Astrocyte (in vitro differentiated cells and primary cell): ENCODE results near the gene MCM8. TPM values are rescaled to one million over a fixed set of nuclear protein-coding genes. Genes with fewer than 3 reads are reported as not detected.

Source experiments
- DNase-seq: peaks from one replicate; pipeline ENCODE4 v3.0.0-alpha.2; 2010; ENCODE audit warnings: low read depth
- FAIRE-seq: peaks from 2 replicates; lab custom pipeline; 2011; peaks lifted over from hg19 to GRCh38; lab: Jason Lieb, UNC
- H2AFZ ChIP-seq: 2 replicates; pipeline ENCODE4 v1.6.0; 2012; ENCODE audit warnings: low read depth, low read length, inconsistent platforms
- H3K27ac ChIP-seq: 2 replicates; pipeline ENCODE4 v1.5.1; 2011; ENCODE audit warnings: low read depth, low read length, inconsistent platforms
- H3K27me3 ChIP-seq: 2 replicates; pipeline ENCODE4 v1.6.0; 2011; ENCODE audit warnings: low read length, inconsistent platforms; ENCODE audit not compliant: insufficient read depth
- H3K36me3 ChIP-seq: 2 replicates; pipeline ENCODE4 v1.5.1; 2011; ENCODE audit warnings: low read length, inconsistent platforms; ENCODE audit not compliant: insufficient read depth
- H3K4me1 ChIP-seq: 2 replicates; pipeline ENCODE4 v1.5.1; 2011; ENCODE audit warnings: low read length, inconsistent platforms; ENCODE audit not compliant: insufficient read depth
- H3K4me2 ChIP-seq: 2 replicates; pipeline ENCODE4 v1.6.0; 2012; ENCODE audit warnings: low read length, inconsistent platforms
- H3K4me3 ChIP-seq: 2 replicates; pipeline ENCODE4 v1.5.1; 2011; ENCODE audit warnings: low read depth, mild to moderate bottlenecking, low read length, inconsistent platforms; ENCODE audit not compliant: insufficient read depth
- H3K79me2 ChIP-seq: 2 replicates; pipeline ENCODE4 v1.6.0; 2012; ENCODE audit warnings: mild to moderate bottlenecking, low read length, inconsistent platforms; ENCODE audit not compliant: insufficient read depth
- H3K9ac ChIP-seq: 2 replicates; pipeline ENCODE4 v1.6.0; 2012; ENCODE audit warnings: mild to moderate bottlenecking, low read length, inconsistent platforms
- H3K9me3 ChIP-seq: 2 replicates; pipeline ENCODE4 v1.5.1; 2012; ENCODE audit warnings: low read depth, mild to moderate bottlenecking, low read length, inconsistent platforms; ENCODE audit not compliant: insufficient read depth
- H4K20me1 ChIP-seq: 2 replicates; pipeline ENCODE4 v1.6.0; 2012; ENCODE audit warnings: low read length, inconsistent platforms; ENCODE audit not compliant: insufficient read depth
- H3K27ac Mint-ChIP-seq: one replicate; pipeline ENCODE4 v1.8.0; 2021; ENCODE audit warnings: mild to moderate bottlenecking, mixed read lengths; ENCODE audit not compliant: unreplicated experiment
- H3K27me3 Mint-ChIP-seq: one replicate; pipeline ENCODE4 v1.8.0; 2021; ENCODE audit warnings: low read depth, mixed read lengths; ENCODE audit not compliant: unreplicated experiment
- H3K36me3 Mint-ChIP-seq: one replicate; pipeline ENCODE4 v1.8.0; 2021; ENCODE audit warnings: low read depth, mixed read lengths; ENCODE audit not compliant: unreplicated experiment
- H3K4me1 Mint-ChIP-seq: one replicate; pipeline ENCODE4 v1.8.0; 2021; ENCODE audit warnings: low read depth, mixed read lengths; ENCODE audit not compliant: unreplicated experiment
- H3K4me3 Mint-ChIP-seq: one replicate; pipeline ENCODE4 v1.8.0; 2021; ENCODE audit warnings: mild to moderate bottlenecking, moderate library complexity, mixed read lengths; ENCODE audit not compliant: unreplicated experiment
- H3K9me3 Mint-ChIP-seq: one replicate; pipeline ENCODE4 v1.8.0; 2021; ENCODE audit warnings: mild to moderate bottlenecking, mixed read lengths; ENCODE audit not compliant: unreplicated experiment
- CTCF ChIP-seq: IDR thresholded peaks from 2 replicates; pipeline ENCODE4 v1.5.1; 2011; ENCODE audit warnings: low read depth, mild to moderate bottlenecking, inconsistent platforms, low read length, moderate library complexity; ENCODE audit not compliant: insufficient read depth
- EZH2 ChIP-seq: IDR thresholded peaks from 2 replicates; pipeline ENCODE4 v1.6.1; 2012; ENCODE audit warnings: mild to moderate bottlenecking, low read length, inconsistent platforms; ENCODE audit not compliant: insufficient read depth
- total RNA-seq: library from RNA; stranded (reverse); gene quantifications from 2 replicates; pipeline ENCODE4 v1.2.1, GENCODE V29; 2021

Gene MCM8
- total RNA-seq, 1 donor from 2014 or later = 5.7 TPM

- Mint-ChIP-seq H3K27ac (no peak overlapping the region), H3K27me3 (no peaks in the 10 kb centered on the region), H3K4me3 (no peak overlapping the region), H3K36me3 (peaks cover 8% of the 10 kb centered on the region), H3K9me3 (no peaks in the 10 kb centered on the region), H3K4me1 (peaks cover 12% of the 10 kb centered on the region)
- no peaks in the 10 kb centered on the region for H3K27me3 ChIP-seq
- no peaks in the 10 kb centered on the region for H3K9me3 ChIP-seq
- no peak overlapping the region for H3K27ac ChIP-seq
- no peak overlapping the region for H3K9ac ChIP-seq
- no peak overlapping the region for H2AFZ ChIP-seq
- peaks cover 9% of the 10 kb centered on the region for H3K79me2 ChIP-seq
- no peaks in the 10 kb centered on the region for H3K4me1 ChIP-seq
- FAIRE-seq = no peak
- TF ChIP-seq EZH2 = no peak
- TF ChIP-seq CTCF = no peak
- peaks cover 37% of the 10 kb centered on the region for H3K36me3 ChIP-seq
- H3K4me2 ChIP-seq = no peak overlapping the region
- H3K4me3 ChIP-seq = no peak overlapping the region
- peak; percentile 60 for DNase-seq
- peaks cover 48% of the 10 kb centered on the region for H4K20me1 ChIP-seq
Measured at GRCh38 chr20:6034134-6034969, 83.9 kb downstream of the MCM8 start.

- no peaks in the 10 kb centered on the region for H3K9me3 ChIP-seq
- DNase-seq = no peak
- H3K9ac ChIP-seq = no peak overlapping the region
- no peak overlapping the region for H3K27ac ChIP-seq
- no peaks in the 10 kb centered on the region for H3K27me3 ChIP-seq
- H3K4me1 ChIP-seq = no peaks in the 10 kb centered on the region
- H3K27ac Mint-ChIP-seq = no peak overlapping the region
- H2AFZ ChIP-seq = no peak overlapping the region
- H4K20me1 ChIP-seq = peaks cover 35% of the 10 kb centered on the region
- no peaks in the 10 kb centered on the region for H3K9me3 Mint-ChIP-seq
- H3K4me2 ChIP-seq = no peak overlapping the region
- H3K4me3 Mint-ChIP-seq = no peak overlapping the region
- H3K36me3 Mint-ChIP-seq = peaks cover 12% of the 10 kb centered on the region
- H3K4me1 Mint-ChIP-seq = peaks cover 12% of the 10 kb centered on the region
- peaks cover 44% of the 10 kb centered on the region for H3K36me3 ChIP-seq
- TF ChIP-seq EZH2 (no peak), CTCF (no peak)
- H3K4me3 ChIP-seq = no peak overlapping the region
- peaks cover 6% of the 10 kb centered on the region for H3K79me2 ChIP-seq
- no peak for FAIRE-seq
- H3K27me3 Mint-ChIP-seq = no peaks in the 10 kb centered on the region
Measured at GRCh38 chr20:6036213-6036612, 85.8 kb downstream of the MCM8 start.

GRCh38 chr20:6037082-6037481 lies 86.6 kb downstream of the MCM8 start:
- H3K36me3 Mint-ChIP-seq = peaks cover 14% of the 10 kb centered on the region

More at GRCh38 chr20:6037082-6037481, 86.6 kb downstream of the MCM8 start:
- Histone ChIP-seq H3K4me2 (no peak overlapping the region), H3K27me3 (no peaks in the 10 kb centered on the region), H3K4me3 (no peak overlapping the region), H3K27ac (no peak overlapping the region), H3K9ac (no peak overlapping the region), H3K36me3 (peaks cover 43% of the 10 kb centered on the region), H3K4me1 (no peaks in the 10 kb centered on the region), H3K79me2 (peaks cover 6% of the 10 kb centered on the region), H4K20me1 (peaks cover 34% of the 10 kb centered on the region), H3K9me3 (no peaks in the 10 kb centered on the region), H2AFZ (no peak overlapping the region)
- Mint-ChIP-seq H3K4me1 (peaks cover 12% of the 10 kb centered on the region), H3K27me3 (no peaks in the 10 kb centered on the region), H3K27ac (no peak overlapping the region), H3K4me3 (no peak overlapping the region), H3K9me3 (no peaks in the 10 kb centered on the region)
- DNase-seq (no peak), FAIRE-seq (no peak)
- no peak for TF ChIP-seq EZH2
- no peak for TF ChIP-seq CTCF
